Parathyroid adenoma (tissue), 2 donors: Measurements from ENCODE around the gene PNMA8C.
"Not testable (repeated sequence)": the region's sequence is repeated elsewhere in the genome, so short reads cannot be mapped to it uniquely, and the experiment has no call there.

Experiments used
- H2AFZ ChIP-seq: fragments of 300-600 bp; sonication (generic); one replicate; pipeline ENCODE4 v1.7.0; 2017; ENCODE audit warnings: antibody characterized with exemption, mild to moderate bottlenecking
- H3K27ac ChIP-seq: fragments of 300-600 bp; sonication (generic); one replicate; pipeline ENCODE4 v1.7.0; 2017
- H3K27me3 ChIP-seq: fragments of 300-600 bp; sonication (generic); one replicate; pipeline ENCODE4 v1.7.0; 2017; ENCODE audit warnings: low read length; ENCODE audit not compliant: control insufficient read depth, insufficient read depth
- H3K36me3 ChIP-seq: fragments of 300-600 bp; sonication (generic); one replicate; pipeline ENCODE4 v1.7.0; 2017; ENCODE audit warnings: low read length; ENCODE audit not compliant: control insufficient read depth, insufficient read depth
- H3K4me1 ChIP-seq: fragments of 300-600 bp; sonication (generic); one replicate; pipeline ENCODE4 v1.7.0; 2017; ENCODE audit warnings: control low read depth
- H3K4me2 ChIP-seq: fragments of 300-600 bp; sonication (generic); one replicate; pipeline ENCODE4 v1.7.0; 2017; ENCODE audit warnings: low read length
- H3K4me3 ChIP-seq: fragments of 300-600 bp; sonication (generic); one replicate; pipeline ENCODE4 v1.7.0; 2017; ENCODE audit warnings: low read depth, low read length
- H3K79me2 ChIP-seq: fragments of 300-600 bp; sonication (generic); one replicate; pipeline ENCODE4 v1.7.0; 2017; ENCODE audit warnings: control low read depth
- H3K9ac ChIP-seq: fragments of 300-600 bp; sonication (generic); one replicate; pipeline ENCODE4 v1.7.0; 2017; ENCODE audit warnings: mild to moderate bottlenecking
- H3K9me3 ChIP-seq: fragments of 300-600 bp; sonication (generic); one replicate; pipeline ENCODE4 v1.7.0; 2017; ENCODE audit warnings: low read length; ENCODE audit not compliant: control insufficient read depth
- CTCF ChIP-seq: fragments of 300-600 bp; sonication (generic); IDR thresholded peaks from one replicate; pipeline ENCODE4 v1.7.0; 2017; ENCODE audit warnings: antibody characterized with exemption, mild to moderate bottlenecking
- donor health status: primary hyperparathyroidism.

PNMA8C gene

GRCh38 chr19:46423188-46423587 lies 5.5 kb downstream of the PNMA8C start:
- Histone ChIP-seq H3K4me3 (no peak overlapping the region), H3K79me2 (no peaks in the 10 kb centered on the region), H3K27me3 (no peaks in the 10 kb centered on the region), H3K27ac (no peak overlapping the region), H3K4me2 (no peak overlapping the region), H3K36me3 (no peaks in the 10 kb centered on the region), H3K4me1 (peaks cover 3% of the 10 kb centered on the region), H3K9me3 (no peaks in the 10 kb centered on the region), H3K9ac (no peak overlapping the region), H2AFZ (no peak overlapping the region)
- TF ChIP-seq CTCF = no peak

GRCh38 chr19:46422344-46422743 lies 6.4 kb downstream of the PNMA8C start:
- no peaks in the 10 kb centered on the region for H3K27me3 ChIP-seq
- no peak overlapping the region for H3K4me3 ChIP-seq
- H3K36me3 ChIP-seq = no peaks in the 10 kb centered on the region
- no peak overlapping the region for H3K27ac ChIP-seq
- no peaks in the 10 kb centered on the region for H3K79me2 ChIP-seq
- no peak for TF ChIP-seq CTCF
- no peak overlapping the region for H3K4me2 ChIP-seq
- no peaks in the 10 kb centered on the region for H3K9me3 ChIP-seq
- H2AFZ ChIP-seq = no peak overlapping the region
- no peak overlapping the region for H3K9ac ChIP-seq
- H3K4me1 ChIP-seq = peaks cover 3% of the 10 kb centered on the region

- Histone ChIP-seq H3K27ac (no peak overlapping the region), H3K9ac (no peak overlapping the region), H3K36me3 (no peaks in the 10 kb centered on the region), H3K27me3 (no peaks in the 10 kb centered on the region), H3K79me2 (no peaks in the 10 kb centered on the region), H3K4me2 (no peak overlapping the region), H3K4me3 (no peak overlapping the region), H3K4me1 (peaks cover 2% of the 10 kb centered on the region), H3K9me3 (no peaks in the 10 kb centered on the region), H2AFZ (no peak overlapping the region)
- TF ChIP-seq CTCF = no peak
Measured at GRCh38 chr19:46420056-46420455, 8.7 kb downstream of the PNMA8C start.

DNA sequence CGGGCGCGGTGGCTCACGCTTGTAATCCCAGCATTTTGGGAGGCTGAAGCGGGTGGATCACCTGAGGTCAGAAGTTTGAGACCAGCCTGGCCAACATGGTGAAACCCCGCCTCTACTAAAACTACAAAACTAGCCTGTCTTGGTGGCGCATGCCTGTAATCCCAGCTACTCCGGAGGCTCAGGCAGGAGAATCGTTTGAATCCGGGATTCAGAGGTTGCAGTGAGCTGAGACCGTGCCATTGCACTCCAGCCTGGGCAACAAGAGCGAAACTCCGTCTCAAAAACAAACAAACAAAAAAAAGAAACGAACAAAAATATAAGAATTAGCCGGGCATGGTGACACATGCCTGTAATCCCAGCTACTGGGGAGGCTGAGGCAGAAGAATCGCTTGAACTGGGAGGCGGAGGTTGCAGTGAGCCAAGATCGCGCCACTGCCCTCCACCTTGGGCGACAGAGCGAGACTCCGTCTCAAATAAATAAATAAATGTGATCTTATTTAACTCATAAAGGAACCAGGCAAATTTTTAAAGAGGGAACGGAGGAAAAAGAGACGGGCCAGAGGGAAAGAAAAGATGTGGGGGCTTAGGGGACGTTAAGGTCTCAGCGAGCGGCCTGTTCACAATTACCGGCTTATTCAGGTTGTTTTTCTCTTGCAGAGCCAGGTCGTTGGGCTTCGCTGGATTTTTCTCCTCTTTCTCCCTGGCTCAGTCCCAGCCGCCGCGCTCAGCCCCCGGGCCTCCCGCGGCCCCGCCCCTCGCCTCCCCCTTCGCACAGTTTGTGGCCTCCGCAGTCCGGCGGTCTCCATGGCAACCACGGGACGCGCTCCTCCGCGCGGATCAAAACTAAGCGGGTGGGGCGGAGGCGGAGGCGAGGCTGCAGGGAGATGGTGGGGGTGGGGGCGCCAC lies 12.7 kb downstream of the PNMA8C start:
- H3K4me2 ChIP-seq = peak overlapping the region; percentile 64
- H3K9ac ChIP-seq, H3K36me3 ChIP-seq, H3K27me3 ChIP-seq, H3K4me1 ChIP-seq, H3K9me3 ChIP-seq, H3K79me2 ChIP-seq: not testable (repeated sequence)
- peak overlapping the region; percentile 71 for H3K27ac ChIP-seq
- H2AFZ ChIP-seq = peak overlapping the region; percentile 65
- H3K4me3 ChIP-seq = peak overlapping the region; percentile 41

GRCh38 chr19:46414899-46415298 lies 13.8 kb downstream of the PNMA8C start:
- not testable (repeated sequence) for H3K9ac ChIP-seq, H3K36me3 ChIP-seq, H3K79me2 ChIP-seq, H3K9me3 ChIP-seq, H3K4me1 ChIP-seq, H3K27ac ChIP-seq, H3K4me3 ChIP-seq, H2AFZ ChIP-seq, H3K27me3 ChIP-seq, H3K4me2 ChIP-seq
